NCI-H1694 treated with DMSO at 0.1 percent for 48 hours (cell line): ENCODE data around the gene RCC2.

Experiments
- DNase-seq: peaks from one replicate; lab custom pipeline; 2025; lab: John Stamatoyannopoulos, UW

Gene RCC2

GRCh38 chr1:17442841-17443240, 3.4 kb upstream of the RCC2 start:
- DNase-seq = no peak

- DNase-seq = no peak
Observed at GRCh38 chr1:17441993-17442357, 2.5 kb upstream of the RCC2 start.

DNA sequence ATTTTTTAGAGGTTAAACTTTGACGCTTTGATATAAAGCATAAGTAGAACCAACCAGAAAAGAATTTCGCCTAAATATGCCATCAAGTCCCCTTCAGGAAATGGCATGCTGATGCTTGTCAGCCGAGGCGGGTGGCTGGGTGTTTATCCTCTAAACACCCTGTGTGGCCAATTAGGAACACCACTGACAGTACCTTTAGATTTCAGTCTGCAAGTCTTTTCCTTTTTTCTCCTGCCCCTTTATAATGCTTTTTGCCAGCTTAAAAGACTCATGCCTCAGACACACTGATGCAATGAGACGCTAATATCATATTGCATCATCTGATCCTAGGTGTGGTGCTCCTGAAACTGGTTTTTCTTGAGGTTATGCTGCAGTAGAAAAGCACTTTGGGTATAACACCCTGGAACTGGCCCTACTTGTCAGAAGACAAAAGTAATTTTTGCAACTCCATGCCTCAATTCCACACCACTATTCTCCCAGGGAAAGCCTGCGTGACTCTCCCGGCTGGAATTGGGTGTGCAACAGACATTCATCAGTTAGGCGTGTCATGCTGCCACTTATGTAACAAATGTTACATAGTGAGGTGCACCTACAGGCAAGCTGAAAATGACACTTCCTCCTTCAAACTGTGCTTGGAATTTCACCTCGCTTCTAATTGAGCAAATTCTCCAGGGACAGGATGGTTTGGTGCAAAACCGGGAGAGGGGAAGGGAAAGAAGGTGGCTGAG, 2.0 kb upstream of the RCC2 start:
- no peak for DNase-seq

DNA sequence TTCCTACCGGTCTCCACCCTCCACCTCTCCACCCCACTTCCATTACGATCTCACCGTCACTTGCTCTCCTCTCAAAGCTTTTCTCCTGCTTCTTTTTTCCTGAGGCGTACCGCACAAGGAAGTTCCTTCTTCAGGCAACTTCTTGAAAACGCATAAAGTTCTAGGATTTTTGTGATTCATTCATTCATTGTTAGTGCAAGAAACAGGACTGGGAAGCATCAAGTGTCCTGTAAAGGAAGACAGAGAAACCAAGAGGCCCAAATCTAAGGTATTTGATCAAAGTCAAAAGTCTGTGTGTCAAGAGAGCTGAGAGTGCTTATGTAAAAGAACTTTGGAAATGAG, 1.3 kb upstream of the RCC2 start:
- DNase-seq = no peak

DNA sequence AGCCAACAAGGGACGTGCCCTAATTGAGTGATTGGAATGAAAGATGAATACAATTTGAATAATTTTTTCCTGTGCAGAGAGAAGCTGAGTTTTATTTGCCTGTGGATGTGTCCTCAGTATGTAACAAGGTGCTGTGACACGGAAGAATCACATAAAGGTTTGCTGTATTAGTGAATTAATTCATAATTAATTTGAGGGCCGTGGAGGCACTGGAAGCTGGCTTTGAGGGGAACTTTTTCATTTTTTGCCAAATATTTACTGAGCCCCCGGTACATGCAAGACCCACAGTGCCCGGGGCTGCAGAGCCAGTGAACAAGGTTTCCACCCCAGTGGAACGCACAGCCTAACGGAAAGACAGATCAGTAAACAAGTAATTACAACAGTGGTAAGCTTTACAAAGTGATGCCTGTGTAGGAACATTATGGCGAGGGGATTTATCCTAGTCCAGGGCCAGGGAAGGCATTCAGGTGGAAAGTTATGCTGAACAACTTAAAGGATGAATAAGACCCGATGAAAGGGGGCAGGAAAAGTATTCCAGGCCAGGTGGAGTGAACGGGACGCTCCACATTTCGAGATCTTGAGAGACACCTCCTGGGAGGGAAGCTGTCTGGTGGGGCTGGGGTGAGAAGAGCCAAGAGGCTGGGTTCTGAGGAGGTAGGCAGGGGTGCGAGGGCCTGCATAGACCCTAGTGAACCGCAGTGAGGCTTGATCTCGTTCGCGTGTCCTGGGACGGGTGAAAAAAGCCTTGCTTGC, 773 bp upstream of the RCC2 start:
- DNase-seq = no peak

GRCh38 chr1:17438318-17439249, 893 bp downstream of the RCC2 start:
- no peak for DNase-seq

- DNase-seq = no peak
Observed at GRCh38 chr1:17437580-17438317, 1.7 kb downstream of the RCC2 start.

GRCh38 chr1:17437260-17437579, 2.3 kb downstream of the RCC2 start:
- DNase-seq = no peak

- no peak for DNase-seq
Observed at GRCh38 chr1:17436380-17437174, 2.9 kb downstream of the RCC2 start.

- DNase-seq = no peak
Observed at GRCh38 chr1:17434601-17435000, 4.9 kb downstream of the RCC2 start.

GRCh38 chr1:17434016-17434415, 5.5 kb downstream of the RCC2 start:
- no peak for DNase-seq

GRCh38 chr1:17433261-17433660, 6.2 kb downstream of the RCC2 start:
- no peak for DNase-seq

- no peak for DNase-seq
Observed at GRCh38 chr1:17432412-17432811, 7.1 kb downstream of the RCC2 start.

- DNase-seq = no peak
Observed at GRCh38 chr1:17429183-17429582, 10.3 kb downstream of the RCC2 start.

GRCh38 chr1:17427696-17428660, 11.5 kb downstream of the RCC2 start:
- DNase-seq = no peak

DNA sequence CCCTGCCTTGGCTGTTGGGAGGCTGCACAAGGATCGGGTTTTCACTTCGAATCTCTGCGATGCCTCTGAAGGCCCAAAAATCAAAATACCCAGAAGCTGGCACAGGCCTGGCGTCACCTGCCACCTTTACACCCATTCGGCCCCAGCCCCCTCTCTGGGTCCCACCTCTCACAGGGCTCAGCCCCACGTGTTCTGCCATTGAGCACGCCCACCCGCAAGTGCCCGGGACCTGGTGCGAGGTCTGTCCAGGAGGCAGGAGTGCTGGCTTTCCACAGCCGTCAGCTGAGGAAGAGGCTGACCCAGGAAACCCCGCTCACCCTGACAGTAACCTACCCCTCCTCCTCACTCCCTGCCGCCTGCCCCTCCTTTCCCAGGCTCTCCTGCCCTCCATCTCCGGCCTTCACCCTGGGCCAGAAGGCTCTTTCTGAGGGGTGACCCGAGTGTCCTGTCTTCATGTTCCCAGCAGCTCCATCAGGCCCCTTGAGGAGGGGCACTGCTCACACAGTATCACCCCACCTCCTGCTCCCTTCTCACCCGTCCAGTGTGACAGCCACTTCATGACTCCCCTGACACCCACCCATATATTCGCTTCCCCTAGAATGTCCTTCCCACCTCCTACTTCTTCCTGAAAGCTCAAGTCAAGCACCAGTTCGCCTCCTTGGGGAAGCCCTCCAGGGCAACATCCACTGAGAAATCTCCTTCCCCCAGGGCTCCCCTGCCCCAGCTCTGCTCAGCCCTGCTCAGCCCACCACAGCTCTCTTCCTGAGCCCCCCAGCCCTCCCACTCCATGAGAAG, 13.5 kb downstream of the RCC2 start:
- no peak for DNase-seq

DNA sequence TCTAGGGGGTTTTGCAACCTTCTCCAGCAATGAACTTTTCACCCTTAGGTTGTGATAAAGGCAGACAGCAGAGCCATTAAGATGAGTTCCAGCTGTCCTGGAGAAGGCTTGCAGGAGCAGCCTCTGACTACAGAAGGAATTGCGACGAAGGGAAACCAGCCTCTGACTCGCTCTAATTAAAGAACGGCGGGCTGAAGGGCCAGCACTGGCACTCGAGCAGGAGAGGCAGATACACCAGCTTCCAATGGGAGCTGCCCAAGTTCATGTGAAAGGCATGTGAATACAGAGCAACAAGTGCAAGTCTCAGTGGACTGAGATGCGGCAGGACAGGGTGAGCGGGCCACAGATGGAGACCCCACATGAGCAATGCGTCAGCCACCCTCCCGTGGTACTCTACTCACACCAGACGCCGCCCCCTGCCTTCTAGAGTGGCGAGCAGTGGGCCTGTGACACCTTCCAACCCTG, 15.7 kb downstream of the RCC2 start:
- DNase-seq = no peak

- DNase-seq = no peak
Observed at GRCh38 chr1:17422461-17422860, 17.0 kb downstream of the RCC2 start.

- DNase-seq = no peak
Observed at GRCh38 chr1:17420391-17420918, 19.0 kb downstream of the RCC2 start.
